PC-3 (cell line): Measurements from ENCODE around the gene SLC4A2.

Experiments used
- CTCF ChIP-seq: fragments of 300-600 bp; sonication (generic); conservative IDR thresholded peaks from 2 replicates; pipeline ENCODE4 v1.5.1; 2017; ENCODE audit warnings: antibody characterized with exemption, low read depth, mild to moderate bottlenecking, low read length
- EZH2phosphoT487 ChIP-seq: fragments of 300-600 bp; sonication (generic); IDR thresholded peaks from 2 replicates; pipeline ENCODE4 v1.6.1; 2018; ENCODE audit warnings: mild to moderate bottlenecking, antibody characterized with exemption, low read length, borderline replicate concordance

- no peak for TF ChIP-seq CTCF
- TF ChIP-seq EZH2phosphoT487 = no peak
Observed at GRCh38 chr7:151118108-151119054, 59.0 kb downstream of the SLC4A2 start.
